HFFc6 (cell line): ENCODE measurements around the gene RAD51B. TPM values are rescaled to one million over a fixed set of nuclear protein-coding genes. Genes with fewer than 3 reads are reported as not detected.
A peak's percentile ranks its signal among the peaks of the same experiment; 100 is the strongest.

ENCODE experiments used
- DNase-seq: peaks from one replicate; pipeline ENCODE4 v3.0.0-alpha.2; 2018
- H3K27ac Mint-ChIP-seq: 2 replicates; pipeline ENCODE4 v1.8.0; 2020; ENCODE audit warnings: mild to moderate bottlenecking, mixed read lengths
- H3K27me3 Mint-ChIP-seq: 2 replicates; pipeline ENCODE4 v1.8.0; 2021; ENCODE audit warnings: mild to moderate bottlenecking, moderate library complexity, mixed read lengths; ENCODE audit not compliant: insufficient read depth
- H3K36me3 Mint-ChIP-seq: 2 replicates; pipeline ENCODE4 v1.8.0; 2021; ENCODE audit warnings: low read depth, mixed read lengths
- H3K4me1 Mint-ChIP-seq: 2 replicates; pipeline ENCODE4 v1.8.0; 2020; ENCODE audit warnings: low read depth, mixed read lengths
- H3K4me3 Mint-ChIP-seq: 2 replicates; pipeline ENCODE4 v1.8.0; 2020; ENCODE audit warnings: mild to moderate bottlenecking, moderate library complexity, mixed read lengths
- H3K9me3 Mint-ChIP-seq: 2 replicates; pipeline ENCODE4 v1.8.0; 2020; ENCODE audit warnings: mild to moderate bottlenecking, mixed read lengths
- total RNA-seq, 6 experiments: library from RNA; stranded (reverse); fragmentation: NEBNext Ultra II Directional; extraction: Animal tissue kit (Norgen Biotek cat#: 25700); gene quantifications; 2 replicates in 1 of 6; 3 replicates in 5 of 6; pipeline ENCODE4 v1.2.3, GENCODE V29; 2021
- TF ChIP-seq, protein P1 (sequence below): fragments of 200-600 bp; sonication (generic); IDR thresholded peaks from 2 replicates; pipeline ENCODE4 v1.5.0; 2021; ENCODE audit warnings: antibody characterized with exemption, mild to moderate bottlenecking

Gene RAD51B
- total RNA-seq, 6 experiments from 2014 or later, result 7.1 to 12.4 (median 9.6) TPM

DNA sequence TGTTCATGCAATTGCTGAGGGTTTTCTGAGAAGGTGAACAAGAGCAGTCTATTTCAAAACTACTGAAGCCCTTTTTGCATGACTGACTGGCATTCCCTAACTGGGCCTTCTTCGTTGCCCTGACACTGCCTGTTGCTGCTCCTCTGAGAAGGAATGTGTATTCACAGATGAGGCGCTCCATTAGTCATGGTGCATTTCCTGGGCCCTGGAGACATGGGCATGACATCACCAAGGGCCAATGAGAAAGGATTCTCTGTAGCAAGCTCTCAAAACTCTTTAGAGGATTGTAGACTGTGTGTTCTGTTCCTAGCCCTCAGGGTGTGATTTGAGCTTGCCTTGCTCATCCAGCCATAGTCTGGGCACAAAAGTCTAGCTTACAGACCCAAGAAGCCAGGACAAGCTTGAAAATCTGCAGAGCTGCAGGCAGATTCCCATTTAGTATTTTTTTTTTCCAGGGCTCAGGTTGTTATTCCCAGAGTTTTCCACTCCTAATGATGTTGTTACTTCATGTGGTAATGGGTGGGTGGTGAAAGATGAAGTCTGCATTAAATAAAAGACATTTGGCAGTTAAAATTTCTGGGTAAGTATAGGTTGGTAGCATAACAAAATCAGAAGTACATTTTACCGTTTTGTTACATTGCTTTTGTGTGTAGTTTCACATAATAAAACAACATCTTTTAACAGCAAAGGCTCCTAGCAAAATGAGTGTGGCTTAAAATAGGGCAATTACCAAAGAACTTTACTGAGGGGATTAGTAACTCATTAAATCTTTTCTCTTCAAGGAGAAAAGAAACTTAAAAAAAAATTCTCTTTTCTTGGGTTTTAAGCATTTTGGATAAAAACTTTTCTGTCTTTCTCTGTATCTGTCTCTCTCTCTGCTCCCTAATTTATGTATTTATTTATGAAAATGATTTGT, 318.4 kb downstream of the RAD51B start:
- H3K27me3 Mint-ChIP-seq, result no peaks in the 10 kb centered on the region
- DNase-seq, result peak; percentile 98
- H3K4me1 Mint-ChIP-seq, result peaks cover 77% of the 10 kb centered on the region
- H3K9me3 Mint-ChIP-seq, result no peaks in the 10 kb centered on the region
- no peaks in the 10 kb centered on the region; the same call in 1 of the 2 replicates for H3K36me3 Mint-ChIP-seq
- TF ChIP-seq, protein P1, sequence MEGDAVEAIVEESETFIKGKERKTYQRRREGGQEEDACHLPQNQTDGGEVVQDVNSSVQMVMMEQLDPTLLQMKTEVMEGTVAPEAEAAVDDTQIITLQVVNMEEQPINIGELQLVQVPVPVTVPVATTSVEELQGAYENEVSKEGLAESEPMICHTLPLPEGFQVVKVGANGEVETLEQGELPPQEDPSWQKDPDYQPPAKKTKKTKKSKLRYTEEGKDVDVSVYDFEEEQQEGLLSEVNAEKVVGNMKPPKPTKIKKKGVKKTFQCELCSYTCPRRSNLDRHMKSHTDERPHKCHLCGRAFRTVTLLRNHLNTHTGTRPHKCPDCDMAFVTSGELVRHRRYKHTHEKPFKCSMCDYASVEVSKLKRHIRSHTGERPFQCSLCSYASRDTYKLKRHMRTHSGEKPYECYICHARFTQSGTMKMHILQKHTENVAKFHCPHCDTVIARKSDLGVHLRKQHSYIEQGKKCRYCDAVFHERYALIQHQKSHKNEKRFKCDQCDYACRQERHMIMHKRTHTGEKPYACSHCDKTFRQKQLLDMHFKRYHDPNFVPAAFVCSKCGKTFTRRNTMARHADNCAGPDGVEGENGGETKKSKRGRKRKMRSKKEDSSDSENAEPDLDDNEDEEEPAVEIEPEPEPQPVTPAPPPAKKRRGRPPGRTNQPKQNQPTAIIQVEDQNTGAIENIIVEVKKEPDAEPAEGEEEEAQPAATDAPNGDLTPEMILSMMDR, result no peak
- H3K4me3 Mint-ChIP-seq, result peak overlapping the region; percentile 70
- peak overlapping the region; percentile 94 for H3K27ac Mint-ChIP-seq

DNA sequence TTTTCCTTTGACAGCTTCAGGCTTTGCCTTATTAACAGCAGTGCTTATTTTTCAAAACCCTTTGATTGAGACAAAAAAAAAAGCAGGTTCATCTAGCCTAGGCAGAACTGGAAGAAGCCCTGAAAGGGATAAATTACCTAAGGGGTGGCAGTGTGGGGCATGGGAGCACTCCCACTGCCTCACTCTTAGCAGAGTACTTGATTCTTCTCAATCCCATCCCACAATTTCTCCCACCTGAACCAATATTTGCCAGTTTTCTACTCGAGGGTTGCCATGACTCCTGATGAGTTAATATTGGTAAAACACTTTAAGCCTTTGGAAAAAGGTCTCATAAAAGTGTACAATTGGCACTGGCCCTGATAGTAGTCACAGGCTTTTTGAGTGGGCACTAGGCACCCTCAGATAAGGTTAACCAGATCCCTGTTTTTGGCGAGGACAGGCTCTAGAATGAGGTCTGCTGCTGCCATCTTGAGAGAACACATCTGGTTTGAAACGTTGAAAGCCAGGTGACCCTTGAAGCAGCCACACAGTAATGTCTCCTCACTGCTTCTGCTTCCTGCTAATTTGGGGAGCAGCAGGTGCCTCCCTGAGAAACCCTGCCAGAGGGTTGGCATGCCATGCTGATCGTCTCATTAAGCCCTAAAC, 320.0 kb downstream of the RAD51B start:
- no peaks in the 10 kb centered on the region for H3K36me3 Mint-ChIP-seq
- peaks cover 93% of the 10 kb centered on the region for H3K4me1 Mint-ChIP-seq
- no peaks in the 10 kb centered on the region for H3K27me3 Mint-ChIP-seq
- peak overlapping the region; percentile 94 for H3K27ac Mint-ChIP-seq
- peak overlapping the region; percentile 33 for H3K4me3 Mint-ChIP-seq
- TF ChIP-seq, protein P1, result no peak
- DNase-seq, result no peak
- no peaks in the 10 kb centered on the region for H3K9me3 Mint-ChIP-seq

DNA sequence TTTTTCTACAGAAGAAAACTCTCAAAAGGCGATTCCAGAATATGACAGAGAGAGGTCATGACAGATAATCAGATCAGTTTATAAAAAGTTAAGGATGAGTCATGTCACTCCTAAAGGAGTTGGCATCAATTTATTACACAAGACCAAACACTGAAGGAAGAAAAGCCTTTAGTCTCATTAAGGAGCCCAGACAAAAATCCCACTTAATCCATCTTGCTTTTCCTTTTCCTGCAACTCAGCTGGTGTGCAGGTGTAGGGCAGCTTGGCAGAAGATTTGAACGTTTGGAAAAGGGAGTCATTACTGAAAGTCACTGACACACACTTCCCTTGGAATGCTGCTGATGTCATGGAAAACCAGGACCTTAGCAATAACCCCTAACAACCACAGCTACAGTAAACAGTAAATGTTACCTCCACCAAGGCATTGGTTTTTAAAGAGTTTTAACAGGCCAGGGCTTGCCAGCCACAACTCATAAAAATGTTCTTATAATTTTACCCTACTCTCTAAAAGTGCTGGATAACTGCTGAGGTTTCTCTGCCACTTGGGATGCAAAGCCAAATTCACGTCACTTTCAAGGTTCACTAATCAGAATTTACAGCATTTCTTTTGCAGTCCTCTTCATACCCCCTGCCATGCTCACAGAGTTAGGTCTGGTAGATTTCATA, 320.6 kb downstream of the RAD51B start:
- H3K36me3 Mint-ChIP-seq, result no peaks in the 10 kb centered on the region
- peaks cover 93% of the 10 kb centered on the region for H3K4me1 Mint-ChIP-seq
- peak overlapping the region; percentile 94 for H3K27ac Mint-ChIP-seq
- TF ChIP-seq, protein P1, result no peak
- no peaks in the 10 kb centered on the region for H3K27me3 Mint-ChIP-seq
- no peaks in the 10 kb centered on the region for H3K9me3 Mint-ChIP-seq
- H3K4me3 Mint-ChIP-seq, result peak overlapping the region; percentile 38
- DNase-seq, result peak; percentile 99

DNA sequence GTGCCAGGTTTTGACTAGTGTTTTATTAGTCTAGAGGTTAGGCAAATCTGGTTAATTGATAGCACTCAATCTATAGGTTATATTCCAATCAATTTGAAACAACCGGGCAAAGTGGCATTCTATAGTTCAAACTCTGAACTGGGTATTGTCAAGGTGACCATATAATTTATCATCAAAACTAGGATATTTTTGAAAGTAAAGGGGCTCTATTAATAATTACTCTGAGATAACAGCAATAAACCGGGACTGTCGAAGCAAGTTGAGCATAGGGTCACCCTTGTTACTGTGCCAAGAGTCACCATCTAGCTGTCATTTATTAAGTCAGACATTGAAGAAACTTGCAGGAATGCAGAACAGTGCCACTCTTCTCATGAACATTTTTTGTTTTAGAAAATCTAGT, 321.2 kb downstream of the RAD51B start:
- H3K4me3 Mint-ChIP-seq, result peak overlapping the region; percentile 38
- TF ChIP-seq, protein P1, result no peak
- no peaks in the 10 kb centered on the region for H3K27me3 Mint-ChIP-seq
- no peak for DNase-seq
- H3K27ac Mint-ChIP-seq, result peak overlapping the region; percentile 94
- H3K36me3 Mint-ChIP-seq, result no peaks in the 10 kb centered on the region
- H3K9me3 Mint-ChIP-seq, result no peaks in the 10 kb centered on the region
- peaks cover 93% of the 10 kb centered on the region for H3K4me1 Mint-ChIP-seq

DNA sequence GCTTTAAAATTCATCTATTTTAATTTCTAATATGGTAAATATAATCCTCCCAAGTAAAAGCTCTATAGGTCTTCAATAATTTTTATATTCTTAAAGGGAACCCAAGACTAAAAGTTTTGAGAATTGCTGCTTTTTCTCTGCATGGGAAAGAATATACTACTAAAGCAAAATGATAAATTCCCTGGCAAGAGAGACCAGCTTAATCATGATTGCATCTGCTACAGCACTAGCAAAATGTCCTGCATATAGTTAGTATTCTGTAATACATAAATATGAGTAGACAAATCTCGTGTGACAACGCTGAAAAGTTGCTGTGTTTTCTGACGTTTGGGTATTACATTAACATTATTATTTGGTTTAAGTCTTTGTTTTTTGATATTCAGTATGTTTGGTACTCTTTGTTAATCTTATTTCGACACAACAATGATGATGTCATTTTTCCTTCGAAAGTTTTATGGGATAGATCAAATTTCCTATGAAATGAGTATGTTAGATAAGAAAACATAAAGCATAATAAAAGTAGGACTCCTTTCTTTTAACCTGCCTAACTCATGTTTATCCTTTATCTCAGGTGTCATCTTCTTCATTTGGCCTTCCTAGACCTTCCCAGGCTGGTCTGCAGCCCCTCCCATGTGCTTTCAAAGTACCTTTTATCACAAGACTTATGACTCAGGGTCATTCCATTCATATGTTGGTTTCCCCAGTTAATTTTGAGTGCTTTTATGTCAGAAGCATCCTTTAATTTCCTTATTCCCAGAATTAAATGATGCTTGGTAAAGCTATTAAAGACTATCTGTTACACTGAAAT, 321.9 kb downstream of the RAD51B start:
- Mint-ChIP-seq H3K4me1 (peaks cover 97% of the 10 kb centered on the region), H3K4me3 (peak overlapping the region; percentile 14; the same call in 1 of the 2 replicates), H3K27ac (peak overlapping the region; percentile 94), H3K36me3 (no peaks in the 10 kb centered on the region), H3K27me3 (no peaks in the 10 kb centered on the region), H3K9me3 (no peaks in the 10 kb centered on the region)
- TF ChIP-seq, protein P1, result no peak
- DNase-seq, result peak; percentile 20
